Measurements from ENCODE around the gene JPT1. TPM values are rescaled to one million over a fixed set of nuclear protein-coding genes. Genes with fewer than 3 reads are reported as not detected.

The JPT1 gene
- total RNA-seq, 1 experiment from 2014 or later, result 479 TPM

GRCh38 chr17:75110234-75110937 lies 43.9 kb downstream of the JPT1 start:
- CTCF ChIA-PET, result interaction anchor here (0.6 to 1.6 kb wide), 9 partner anchors 20 to 102 kb away, joined by 3 to 8 read pairs (median 3); partner anchors contain the start of genes MRPL58 and NT5C
- no peaks in the 10 kb centered on the region for H3K9me3 Mint-ChIP-seq (ENCODE audit: low read depth, unreplicated experiment)
- H3K36me3 Mint-ChIP-seq (ENCODE audit: insufficient read depth, unreplicated experiment), result peaks cover 92% of the 10 kb centered on the region
- intact Hi-C loops (cut with micrococcal nuclease; ENCODE audit: unreplicated experiment), result loop anchor here (5.0 kb wide), 2 partner anchors 62 to 302 kb away; no protein-coding TSS in a partner anchor
- no TSS peak for BruUV-seq (replicated peaks)
- peak; percentile 46 for DNase-seq
- H3K4me3 Mint-ChIP-seq (ENCODE audit: low read depth, unreplicated experiment), result peak overlapping the region; percentile 85
- peaks cover 31% of the 10 kb centered on the region for H3K4me1 Mint-ChIP-seq (ENCODE audit: low read depth, unreplicated experiment)
- H3K27ac Mint-ChIP-seq (ENCODE audit: unreplicated experiment), result peak overlapping the region; percentile 94
- no peaks in the 10 kb centered on the region for H3K27me3 Mint-ChIP-seq (ENCODE audit: unreplicated experiment)
- no peak for TF ChIP-seq CTCF (IDR thresholded peaks at IDR 0.05; ENCODE audit: unreplicated experiment)

GRCh38 chr17:75109407-75110233 lies 44.7 kb downstream of the JPT1 start, which contains the start of gene ARMC7:
TSS of gene ARMC7 (plus strand) at chr17:75109969. CDS start at chr17:75110289, 320 bp downstream.
- TSS peak; percentile 84 for BruUV-seq (replicated peaks)
- peaks cover 33% of the 10 kb centered on the region for H3K4me1 Mint-ChIP-seq (ENCODE audit: low read depth, unreplicated experiment)

GRCh38 chr17:75109046-75109406 lies 45.3 kb downstream of the JPT1 start:
- peak overlapping the region; percentile 55 for H3K27ac Mint-ChIP-seq (ENCODE audit: unreplicated experiment)
- DNase-seq, result peak; percentile 22
- TF ChIP-seq CTCF (IDR thresholded peaks at IDR 0.05; ENCODE audit: unreplicated experiment), result no peak
- CTCF ChIA-PET, result interaction anchor here (0.6 to 1.3 kb wide), 7 partner anchors 12 to 241 kb away, joined by 3 to 6 read pairs (median 4); partner anchors contain the start of gene MRPL58
- intact Hi-C loops (cut with micrococcal nuclease; ENCODE audit: unreplicated experiment), result no loop called here
- H3K36me3 Mint-ChIP-seq (ENCODE audit: insufficient read depth, unreplicated experiment), result peaks cover 96% of the 10 kb centered on the region
- H3K9me3 Mint-ChIP-seq (ENCODE audit: low read depth, unreplicated experiment), result no peaks in the 10 kb centered on the region
- H3K27me3 Mint-ChIP-seq (ENCODE audit: unreplicated experiment), result no peaks in the 10 kb centered on the region
- peak overlapping the region; percentile 85 for H3K4me3 Mint-ChIP-seq (ENCODE audit: low read depth, unreplicated experiment)
- no TSS peak for BruUV-seq (replicated peaks)
- peaks cover 29% of the 10 kb centered on the region for H3K4me1 Mint-ChIP-seq (ENCODE audit: low read depth, unreplicated experiment)

More at GRCh38 chr17:75109407-75110233, 44.7 kb downstream of the JPT1 start, which contains the start of gene ARMC7:
- peaks cover 96% of the 10 kb centered on the region for H3K36me3 Mint-ChIP-seq (ENCODE audit: insufficient read depth, unreplicated experiment)
- TF ChIP-seq CTCF (IDR thresholded peaks at IDR 0.05; ENCODE audit: unreplicated experiment), result no peak
- peak within 1 kb of the TSS; percentile 94 for H3K27ac Mint-ChIP-seq (ENCODE audit: unreplicated experiment)
- intact Hi-C loops (cut with micrococcal nuclease; ENCODE audit: unreplicated experiment), result loop anchor here (5.0 kb wide), 2 partner anchors 63 to 303 kb away; no protein-coding TSS in a partner anchor
- H3K9me3 Mint-ChIP-seq (ENCODE audit: low read depth, unreplicated experiment), result no peaks in the 10 kb centered on the region
- CTCF ChIA-PET, result interaction anchor here (0.6 to 1.5 kb wide), 9 partner anchors 11 to 241 kb away, joined by 3 to 6 read pairs (median 4); partner anchors contain the start of gene MRPL58
- peak within 1 kb of the TSS; percentile 85 for H3K4me3 Mint-ChIP-seq (ENCODE audit: low read depth, unreplicated experiment)
- peak; percentile 95 for DNase-seq
- no peaks in the 10 kb centered on the region for H3K27me3 Mint-ChIP-seq (ENCODE audit: unreplicated experiment)

GRCh38 chr17:75108193-75108592 lies 46.1 kb downstream of the JPT1 start:
- Mint-ChIP-seq H3K4me3 (ENCODE audit: low read depth, unreplicated experiment) (peak overlapping the region; percentile 85), H3K27ac (ENCODE audit: unreplicated experiment) (peak overlapping the region; percentile 55), H3K9me3 (ENCODE audit: low read depth, unreplicated experiment) (no peaks in the 10 kb centered on the region), H3K27me3 (ENCODE audit: unreplicated experiment) (no peaks in the 10 kb centered on the region), H3K4me1 (ENCODE audit: low read depth, unreplicated experiment) (peaks cover 28% of the 10 kb centered on the region), H3K36me3 (ENCODE audit: insufficient read depth, unreplicated experiment) (peaks cover 97% of the 10 kb centered on the region)
- TF ChIP-seq CTCF (IDR thresholded peaks at IDR 0.05; ENCODE audit: unreplicated experiment), result no peak
- CTCF ChIA-PET, result no interaction called here
- intact Hi-C loops (cut with micrococcal nuclease; ENCODE audit: unreplicated experiment), result no loop called here
- no TSS peak for BruUV-seq (replicated peaks)
- DNase-seq, result no peak
